CD4-positive, alpha-beta T cell (primary cell): ENCODE measurements around the gene PTPRN2. TPM values are rescaled to one million over a fixed set of nuclear protein-coding genes. Genes with fewer than 3 reads are reported as not detected.

Experiments used
- ATAC-seq: fragments of 200-7000 bp; cut with Tn5 transposase; one replicate; pipeline ENCODE4 v1.10.0; 2022; ENCODE audit warnings: mild to moderate bottlenecking; ENCODE audit not compliant: poor library complexity
- CTCF ChIA-PET: fragments of 350-600 bp; sonication (Branson Sonifier 250); formaldehyde crosslinking; loops from one replicate; lab custom pipeline; 2021; ENCODE audit warnings: antibody characterized with exemption, inconsistent platforms; lab: Charles Lee
- POLR2A ChIA-PET: fragments of 350-600 bp; sonication (Branson Sonifier 250); formaldehyde crosslinking; loops from one replicate; lab custom pipeline; 2021; ENCODE audit warnings: antibody characterized with exemption, inconsistent platforms; lab: Charles Lee
- DNase-seq, 14 experiments: peaks; one replicate each; pipeline ENCODE4 v3.0.0-alpha.2; 2013 to 2020; ENCODE audit warnings: mixed read lengths in 2 of 14
- H3K27ac ChIP-seq, 2 donors: one replicate each; pipeline versions ENCODE4 v1.5.1 to v1.7.0; 2013; ENCODE audit warnings: low read length in 2 of 2, low read depth in 1 of 2, mild to moderate bottlenecking in 1 of 2
- H3K27me3 ChIP-seq, 2 experiments: 1 replicate in 1 of 2; 2 replicates in 1 of 2; pipeline versions ENCODE4 v1.6.1 to v1.7.0; 2013; ENCODE audit warnings: low read length in 2 of 2, control low read depth in 1 of 2, mild to moderate bottlenecking in 1 of 2, moderate library complexity in 1 of 2; ENCODE audit not compliant: insufficient read depth in 2 of 2, control insufficient read depth in 1 of 2
- H3K36me3 ChIP-seq: one replicate; pipeline ENCODE4 v1.6.1; 2013; ENCODE audit warnings: low read length, control low read depth; ENCODE audit not compliant: insufficient read depth
- H3K4me1 ChIP-seq: one replicate; pipeline ENCODE4 v1.6.1; 2013; ENCODE audit warnings: low read length, control low read depth; ENCODE audit not compliant: insufficient read depth
- H3K4me3 ChIP-seq: one replicate; pipeline ENCODE4 v1.5.1; 2013; ENCODE audit warnings: mild to moderate bottlenecking, low read length, moderate library complexity
- H3K9me3 ChIP-seq, 2 experiments: 1 replicate in 1 of 2; 2 replicates in 1 of 2; pipeline versions ENCODE4 v1.6.1 to v1.7.0; 2013; ENCODE audit warnings: low read length in 2 of 2, mild to moderate bottlenecking in 2 of 2, control low read depth in 1 of 2, moderate library complexity in 1 of 2; ENCODE audit not compliant: control insufficient read depth in 1 of 2, insufficient read depth in 1 of 2
- H3K27ac Mint-ChIP-seq: one replicate; pipeline ENCODE4 v1.8.0; 2020; ENCODE audit warnings: mixed read lengths
- H3K27me3 Mint-ChIP-seq: one replicate; pipeline ENCODE4 v1.8.0; 2021; ENCODE audit warnings: mixed read lengths
- H3K36me3 Mint-ChIP-seq: one replicate; pipeline ENCODE4 v1.8.0; 2021; ENCODE audit warnings: low read depth, mixed read lengths
- H3K4me1 Mint-ChIP-seq: one replicate; pipeline ENCODE4 v1.8.0; 2021; ENCODE audit warnings: low read depth, mixed read lengths
- H3K4me3 Mint-ChIP-seq: one replicate; pipeline ENCODE4 v1.8.0; 2020; ENCODE audit warnings: mild to moderate bottlenecking, mixed read lengths
- H3K9me3 Mint-ChIP-seq: one replicate; pipeline ENCODE4 v1.8.0; 2020; ENCODE audit warnings: mixed read lengths
- CTCF ChIP-seq: fragments of 200-600 bp; IDR thresholded peaks from one replicate; pipeline ENCODE4 v1.8.0; 2022; ENCODE audit warnings: antibody characterized with exemption, mild to moderate bottlenecking
- intact Hi-C, 2 experiments: fragments of 100-400 bp; cut with DNase I in 1 of 2; cut with micrococcal nuclease in 1 of 2; formaldehyde crosslinking; loops; one replicate each; pipeline versions ENCODE4 v1.15.1 to v1.9.0; 2023 to 2025; cut with DNase I, micrococcal nuclease
- total RNA-seq, 174 experiments: library from RNA in 2 of 174; stranded (reverse) in 2 of 174; gene quantifications; one replicate each; pipeline ENCODE4 v1.2.3 and lab custom pipeline; 2021 to 2026

Gene PTPRN2
- total RNA-seq, 2 experiments from 2014 or later: 0.34 to 0.44 TPM

GRCh38 chr7:158401295-158401694 lies 186.3 kb downstream of the PTPRN2 start:
- ATAC-seq: no peak
- Histone ChIP-seq H3K9me3 (peaks cover 7 to 15% of the 10 kb centered on the region in 2 experiments), H3K4me3 (no peak overlapping the region), H3K27ac (no peak overlapping the region), H3K4me1 (no peaks in the 10 kb centered on the region), H3K36me3 (no peaks in the 10 kb centered on the region), H3K27me3 (no peaks in the 10 kb centered on the region)
- no peak for TF ChIP-seq CTCF
- intact Hi-C loops: no loop called here
- H3K27me3 Mint-ChIP-seq: peaks cover 5% of the 10 kb centered on the region
- no peaks in the 10 kb centered on the region for H3K36me3 Mint-ChIP-seq
- POLR2A ChIA-PET: no interaction called here
- no peak for DNase-seq
- no peak overlapping the region for H3K4me3 Mint-ChIP-seq
- no peak overlapping the region for H3K27ac Mint-ChIP-seq
- CTCF ChIA-PET: no interaction called here
- peaks cover 7% of the 10 kb centered on the region for H3K9me3 Mint-ChIP-seq
- H3K4me1 Mint-ChIP-seq: no peaks in the 10 kb centered on the region

GRCh38 chr7:158400601-158401225 lies 186.9 kb downstream of the PTPRN2 start:
- Histone ChIP-seq H3K9me3 (peaks cover 7 to 19% of the 10 kb centered on the region in 2 experiments), H3K27me3 (no peaks in the 10 kb centered on the region), H3K4me1 (no peaks in the 10 kb centered on the region), H3K27ac (no peak overlapping the region), H3K4me3 (no peak overlapping the region), H3K36me3 (no peaks in the 10 kb centered on the region)
- ATAC-seq (no peak), DNase-seq (no peak)
- H3K9me3 Mint-ChIP-seq: peaks cover 7% of the 10 kb centered on the region
- no peak for TF ChIP-seq CTCF
- peaks cover 5% of the 10 kb centered on the region for H3K27me3 Mint-ChIP-seq
- no peak overlapping the region for H3K27ac Mint-ChIP-seq
- POLR2A ChIA-PET: no interaction called here
- intact Hi-C loops: no loop called here
- H3K36me3 Mint-ChIP-seq: no peaks in the 10 kb centered on the region
- H3K4me1 Mint-ChIP-seq: no peaks in the 10 kb centered on the region
- H3K4me3 Mint-ChIP-seq: no peak overlapping the region
- CTCF ChIA-PET: no interaction called here

GRCh38 chr7:158399762-158400161 lies 187.9 kb downstream of the PTPRN2 start:
- Histone ChIP-seq H3K27ac (no peak overlapping the region), H3K36me3 (no peaks in the 10 kb centered on the region), H3K4me3 (no peak overlapping the region), H3K4me1 (peaks cover 2% of the 10 kb centered on the region), H3K27me3 (no peaks in the 10 kb centered on the region), H3K9me3 (peaks cover 7 to 20% of the 10 kb centered on the region in 2 experiments)
- POLR2A ChIA-PET: no interaction called here
- Mint-ChIP-seq H3K27ac (no peak overlapping the region), H3K4me3 (no peak overlapping the region), H3K4me1 (no peaks in the 10 kb centered on the region), H3K9me3 (peaks cover 7% of the 10 kb centered on the region), H3K36me3 (no peaks in the 10 kb centered on the region), H3K27me3 (peaks cover 5% of the 10 kb centered on the region)
- intact Hi-C loops: loop anchor here in 1 of 2 experiments (10.0 kb wide), 1 partner anchor 575 kb away; no protein-coding TSS in a partner anchor
- no peak for DNase-seq
- ATAC-seq: no peak
- CTCF ChIA-PET: no interaction called here
- TF ChIP-seq CTCF: no peak
